Astrocyte of the hippocampus (primary cell): ENCODE data around the gene CCL14.
"Not testable (repeated sequence)": the region's sequence is repeated elsewhere in the genome, so short reads cannot be mapped to it uniquely, and the experiment has no call there.

Experiments used
- DNase-seq: peaks from one replicate; pipeline ENCODE4 v3.0.0; 2011; ENCODE audit warnings: low read depth, low spot score

CCL14 gene

GRCh38 chr17:35986643-35987042 is at the start of gene CCL14:
Gene CCL14, minus strand, starts transcription at chr17:35986729. Its CDS starts 80 bp downstream, at chr17:35986649.
- no peak for DNase-seq

GRCh38 chr17:36036235-36036634 is 49.7 kb upstream of the CCL14 start:
- no peak for DNase-seq

GRCh38 chr17:36034127-36034526 is 47.6 kb upstream of the CCL14 start:
- DNase-seq: no peak

GRCh38 chr17:36030956-36031355 is 44.4 kb upstream of the CCL14 start:
- DNase-seq: no peak

- DNase-seq: no peak
Observed at GRCh38 chr17:36027761-36028160, 41.2 kb upstream of the CCL14 start.

GRCh38 chr17:36024106-36024869 is 37.8 kb upstream of the CCL14 start:
- DNase-seq: no peak

GRCh38 chr17:36019423-36019822 is 32.9 kb upstream of the CCL14 start:
- DNase-seq: no peak

GRCh38 chr17:36017799-36018198 is 31.3 kb upstream of the CCL14 start, which contains the start of gene CCL23:
Gene CCL23, minus strand, starts transcription at chr17:36017972. Its CDS starts 75 bp downstream, at chr17:36017897.
- no peak for DNase-seq

- no peak for DNase-seq
Observed at GRCh38 chr17:36016555-36016954, 30.0 kb upstream of the CCL14 start.

GRCh38 chr17:36015895-36016294 is 29.4 kb upstream of the CCL14 start:
- not testable (repeated sequence) for DNase-seq

- DNase-seq: no peak
Observed at GRCh38 chr17:36014946-36015345, 28.4 kb upstream of the CCL14 start.

GRCh38 chr17:36011201-36011600 is 24.7 kb upstream of the CCL14 start:
- DNase-seq: no peak

- no peak for DNase-seq
Observed at GRCh38 chr17:36008998-36009665, 22.6 kb upstream of the CCL14 start.

- no peak for DNase-seq
Observed at GRCh38 chr17:36004594-36005108, 18.1 kb upstream of the CCL14 start.

- no peak for DNase-seq
Observed at GRCh38 chr17:36002631-36003030, 16.1 kb upstream of the CCL14 start.

- DNase-seq: no peak
Observed at GRCh38 chr17:36001862-36002603, 15.5 kb upstream of the CCL14 start.

- no peak for DNase-seq
Observed at GRCh38 chr17:36001110-36001771, 14.7 kb upstream of the CCL14 start, which contains the start of gene CCL15. Gene CCL15, minus strand, starts transcription at chr17:36001553. Its CDS starts 61 bp downstream, at chr17:36001492.

- DNase-seq: no peak
Observed at GRCh38 chr17:36000732-36001109, 14.2 kb upstream of the CCL14 start.

GRCh38 chr17:35998756-35999155 is 12.2 kb upstream of the CCL14 start:
- DNase-seq: no peak

- no peak for DNase-seq
Observed at GRCh38 chr17:35998018-35998545, 11.6 kb upstream of the CCL14 start.

- not testable (repeated sequence) for DNase-seq
Observed at GRCh38 chr17:35995346-35995745, 8.8 kb upstream of the CCL14 start.
